OCI-LY7 (cell line): ENCODE measurements around the gene CTSV.

Source experiments
- EZH2phosphoT487 ChIP-seq: fragments of 200-600 bp; sonication (generic); IDR thresholded peaks from 2 replicates; pipeline ENCODE4 v1.6.1; 2018; ENCODE audit warnings: low read depth, borderline replicate concordance, mild to moderate bottlenecking, mixed run types, antibody characterized with exemption, low read length, moderate library complexity, mixed read lengths
- TF ChIP-seq, protein P1 (sequence below): fragments of 200-600 bp; sonication (generic); conservative IDR thresholded peaks from 2 replicates; pipeline ENCODE4 v1.5.1; 2014; ENCODE audit warnings: mild to moderate bottlenecking, antibody characterized with exemption, low read length, moderate library complexity, mixed read lengths

- TF ChIP-seq, protein P1, sequence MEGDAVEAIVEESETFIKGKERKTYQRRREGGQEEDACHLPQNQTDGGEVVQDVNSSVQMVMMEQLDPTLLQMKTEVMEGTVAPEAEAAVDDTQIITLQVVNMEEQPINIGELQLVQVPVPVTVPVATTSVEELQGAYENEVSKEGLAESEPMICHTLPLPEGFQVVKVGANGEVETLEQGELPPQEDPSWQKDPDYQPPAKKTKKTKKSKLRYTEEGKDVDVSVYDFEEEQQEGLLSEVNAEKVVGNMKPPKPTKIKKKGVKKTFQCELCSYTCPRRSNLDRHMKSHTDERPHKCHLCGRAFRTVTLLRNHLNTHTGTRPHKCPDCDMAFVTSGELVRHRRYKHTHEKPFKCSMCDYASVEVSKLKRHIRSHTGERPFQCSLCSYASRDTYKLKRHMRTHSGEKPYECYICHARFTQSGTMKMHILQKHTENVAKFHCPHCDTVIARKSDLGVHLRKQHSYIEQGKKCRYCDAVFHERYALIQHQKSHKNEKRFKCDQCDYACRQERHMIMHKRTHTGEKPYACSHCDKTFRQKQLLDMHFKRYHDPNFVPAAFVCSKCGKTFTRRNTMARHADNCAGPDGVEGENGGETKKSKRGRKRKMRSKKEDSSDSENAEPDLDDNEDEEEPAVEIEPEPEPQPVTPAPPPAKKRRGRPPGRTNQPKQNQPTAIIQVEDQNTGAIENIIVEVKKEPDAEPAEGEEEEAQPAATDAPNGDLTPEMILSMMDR, result no peak
- no peak for TF ChIP-seq EZH2phosphoT487
Observed at GRCh38 chr9:97052735-97053134, 13.8 kb upstream of the CTSV start.
